Neural progenitor cell (in vitro differentiated cells): ENCODE data around the gene TBX10. TPM values are rescaled to one million over a fixed set of nuclear protein-coding genes. Genes with fewer than 3 reads are reported as not detected.

Source experiments
- DNase-seq: peaks from one replicate; pipeline ENCODE4 v3.0.0-alpha.2; 2016; ENCODE audit warnings: low spot score
- H2AFZ ChIP-seq: fragments of 200-600 bp; sonication (generic); replicated peaks from 2 replicates; pipeline ENCODE4 v1.6.1; 2016; ENCODE audit warnings: antibody characterized with exemption
- H3F3A ChIP-seq: fragments of 200-600 bp; sonication (generic); 2 replicates; pipeline ENCODE4 v1.6.1; 2016; ENCODE audit warnings: antibody characterized with exemption, low read depth
- H3K27ac ChIP-seq: fragments of 200-600 bp; sonication (generic); 2 replicates; pipeline ENCODE4 v1.5.1; 2016; ENCODE audit warnings: mild to moderate bottlenecking
- H3K27me3 ChIP-seq: fragments of 200-600 bp; sonication (generic); 2 replicates; pipeline ENCODE4 v1.6.1; 2016; ENCODE audit warnings: mild to moderate bottlenecking, moderate library complexity
- H3K36me3 ChIP-seq: fragments of 200-600 bp; sonication (generic); 2 replicates; pipeline ENCODE4 v1.5.1; 2016
- H3K4me1 ChIP-seq: fragments of 200-600 bp; sonication (generic); 2 replicates; pipeline ENCODE4 v1.6.1; 2016; ENCODE audit warnings: mixed run types
- H3K4me2 ChIP-seq: fragments of 200-600 bp; sonication (generic); 2 replicates; pipeline ENCODE4 v1.6.1; 2016
- H3K4me3 ChIP-seq: fragments of 200-600 bp; sonication (generic); 2 replicates; pipeline ENCODE4 v1.5.1; 2016
- H3K79me2 ChIP-seq: fragments of 200-600 bp; sonication (generic); 2 replicates; pipeline ENCODE4 v1.6.1; 2016; ENCODE audit warnings: low read depth
- H3K9ac ChIP-seq: fragments of 200-600 bp; sonication (generic); 2 replicates; pipeline ENCODE4 v1.6.1; 2016
- H3K9me3 ChIP-seq: fragments of 200-600 bp; sonication (generic); 2 replicates; pipeline ENCODE4 v1.5.1; 2016; ENCODE audit warnings: low read depth
- H4K20me1 ChIP-seq: fragments of 200-600 bp; sonication (generic); 2 replicates; pipeline ENCODE4 v1.6.1; 2016; ENCODE audit warnings: low read depth
- H3K27ac Mint-ChIP-seq: 3 replicates; pipeline ENCODE4 v1.8.0; 2021; ENCODE audit warnings: mixed read lengths
- H3K27me3 Mint-ChIP-seq: 2 replicates; pipeline ENCODE4 v1.8.0; 2022; ENCODE audit warnings: low read depth, mild to moderate bottlenecking, inconsistent platforms, moderate library complexity, mixed read lengths; ENCODE audit not compliant: insufficient read depth
- H3K36me3 Mint-ChIP-seq: 3 replicates; pipeline ENCODE4 v1.8.0; 2021; ENCODE audit warnings: mixed read lengths
- H3K4me1 Mint-ChIP-seq: 3 replicates; pipeline ENCODE4 v1.8.0; 2021; ENCODE audit warnings: mixed read lengths
- H3K4me3 Mint-ChIP-seq: 3 replicates; pipeline ENCODE4 v1.8.0; 2021; ENCODE audit warnings: mild to moderate bottlenecking, moderate library complexity, mixed read lengths
- H3K9me3 Mint-ChIP-seq: 3 replicates; pipeline ENCODE4 v1.8.0; 2020; ENCODE audit warnings: mixed read lengths
- CTCF ChIP-seq: fragments of 200-600 bp; sonication (generic); IDR thresholded peaks from 2 replicates; pipeline ENCODE4 v1.5.1; 2017; ENCODE audit warnings: antibody characterized with exemption, mild to moderate bottlenecking
- EZH2 ChIP-seq: fragments of 200-600 bp; sonication (generic); IDR thresholded peaks from 2 replicates; pipeline ENCODE4 v1.6.1; 2017; ENCODE audit warnings: antibody characterized with exemption, mild to moderate bottlenecking, moderate library complexity
- EZH2phosphoT487 ChIP-seq: fragments of 200-600 bp; sonication (generic); IDR thresholded peaks from 2 replicates; pipeline ENCODE4 v1.6.1; 2017; ENCODE audit warnings: antibody characterized with exemption
- total RNA-seq: library from RNA; depleted of rRNA; stranded (reverse); fragments of >200 nt; gene quantifications from 2 replicates; pipeline ENCODE4 v1.2.3, GENCODE V29; 2015; ENCODE audit warnings: low replicate concordance

TBX10 gene
- total RNA-seq, 1 donor from 2014 or later, result not detected

- no peak overlapping the region for H3K4me2 ChIP-seq
- H3F3A ChIP-seq, result no peaks in the 10 kb centered on the region
- H3K36me3 Mint-ChIP-seq, result no peaks in the 10 kb centered on the region
- no peak overlapping the region for H3K4me3 Mint-ChIP-seq
- H3K79me2 ChIP-seq, result no peaks in the 10 kb centered on the region
- DNase-seq, result no peak
- H3K27ac Mint-ChIP-seq, result no peak overlapping the region
- H3K27me3 ChIP-seq, result no peaks in the 10 kb centered on the region
- H3K9me3 Mint-ChIP-seq, result peaks cover 16% of the 10 kb centered on the region
- no peak overlapping the region for H3K4me3 ChIP-seq
- H4K20me1 ChIP-seq, result no peaks in the 10 kb centered on the region
- peaks cover 8% of the 10 kb centered on the region for H3K9me3 ChIP-seq
- H2AFZ ChIP-seq, result no peak overlapping the region
- no peaks in the 10 kb centered on the region for H3K36me3 ChIP-seq
- TF ChIP-seq EZH2 (no peak), CTCF (no peak), EZH2phosphoT487 (no peak)
- no peaks in the 10 kb centered on the region for H3K4me1 ChIP-seq
- H3K27ac ChIP-seq, result no peak overlapping the region
- no peaks in the 10 kb centered on the region for H3K4me1 Mint-ChIP-seq
- H3K9ac ChIP-seq, result no peak overlapping the region
- peaks cover 5% of the 10 kb centered on the region for H3K27me3 Mint-ChIP-seq
These were observed 17.7 kb upstream of the TBX10 start for GRCh38 chr11:67657300-67657699.

DNA sequence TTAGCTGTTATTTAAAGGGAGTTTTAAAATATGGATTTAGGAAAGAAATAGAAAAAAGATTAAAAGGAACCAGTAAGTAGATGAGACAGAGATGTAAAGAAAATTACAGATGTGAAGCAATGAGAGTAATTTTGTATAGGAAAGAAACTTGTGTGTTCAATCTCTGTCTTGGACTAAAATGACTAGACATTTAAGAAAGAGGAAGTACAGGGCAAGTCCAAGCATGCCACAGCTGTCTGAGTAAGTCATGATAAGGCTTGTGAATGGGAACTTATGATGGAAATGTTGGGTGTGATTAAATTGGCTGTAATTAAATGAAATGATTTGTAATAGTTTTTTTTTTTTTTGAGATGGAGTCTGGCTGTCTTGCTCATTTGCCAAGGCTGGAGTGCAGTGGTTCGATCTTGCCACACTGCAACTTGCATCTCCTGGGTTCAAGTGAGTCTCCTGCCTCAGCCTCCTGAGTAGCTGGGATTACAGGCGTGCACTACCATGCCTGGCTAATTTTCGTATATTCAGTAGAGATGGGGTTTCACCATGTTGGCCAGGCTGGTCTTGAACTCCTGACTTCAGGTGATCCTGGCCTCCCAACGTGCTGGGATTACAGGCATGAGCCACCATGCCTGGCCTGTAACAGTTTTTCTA is 16.8 kb upstream of the TBX10 start:
- Histone ChIP-seq H3K4me1 (no peaks in the 10 kb centered on the region), H3F3A (no peaks in the 10 kb centered on the region), H3K4me2 (no peak overlapping the region), H3K9me3 (peaks cover 8% of the 10 kb centered on the region), H3K27ac (no peak overlapping the region), H3K79me2 (no peaks in the 10 kb centered on the region), H2AFZ (no peak overlapping the region), H3K4me3 (no peak overlapping the region), H3K27me3 (no peaks in the 10 kb centered on the region), H3K9ac (no peak overlapping the region), H3K36me3 (no peaks in the 10 kb centered on the region), H4K20me1 (no peaks in the 10 kb centered on the region)
- no peaks in the 10 kb centered on the region for H3K36me3 Mint-ChIP-seq
- TF ChIP-seq EZH2phosphoT487 (no peak), EZH2 (no peak), CTCF (no peak)
- H3K27me3 Mint-ChIP-seq, result peaks cover 5% of the 10 kb centered on the region
- H3K4me1 Mint-ChIP-seq, result no peaks in the 10 kb centered on the region
- DNase-seq, result no peak
- no peak overlapping the region for H3K4me3 Mint-ChIP-seq
- no peak overlapping the region for H3K27ac Mint-ChIP-seq
- H3K9me3 Mint-ChIP-seq, result peaks cover 16% of the 10 kb centered on the region

GRCh38 chr11:67654225-67654624 is 14.7 kb upstream of the TBX10 start:
- Histone ChIP-seq H3K79me2 (no peaks in the 10 kb centered on the region), H2AFZ (no peak overlapping the region), H3K36me3 (no peaks in the 10 kb centered on the region), H3K4me1 (peaks cover 8% of the 10 kb centered on the region), H3K27me3 (no peaks in the 10 kb centered on the region), H3K4me3 (no peak overlapping the region), H3K9ac (no peak overlapping the region), H3K27ac (no peak overlapping the region), H3K9me3 (peaks cover 8% of the 10 kb centered on the region), H3F3A (peaks cover 8% of the 10 kb centered on the region), H3K4me2 (no peak overlapping the region), H4K20me1 (no peaks in the 10 kb centered on the region)
- Mint-ChIP-seq H3K4me1 (peaks cover 11% of the 10 kb centered on the region), H3K27ac (no peak overlapping the region), H3K4me3 (no peak overlapping the region), H3K9me3 (peaks cover 16% of the 10 kb centered on the region), H3K36me3 (no peaks in the 10 kb centered on the region), H3K27me3 (peaks cover 7% of the 10 kb centered on the region)
- no peak for DNase-seq
- TF ChIP-seq EZH2 (no peak), CTCF (no peak), EZH2phosphoT487 (no peak)
